ENCODE data around the gene WDFY2.
A peak's percentile ranks its signal among the peaks of the same experiment; 100 is the strongest.

WDFY2 gene

GRCh38 chr13:51758691-51759090 lies 174.4 kb downstream of the WDFY2 start:
- Histone ChIP-seq H3K36me3 (peaks cover 18 to 77% (median 25%) of the 10 kb centered on the region in 3 donors), H3K9me3 (no peaks in the 10 kb centered on the region), H3K27ac (no peak overlapping the region), H3K4me3 (no peak overlapping the region), H3K4me1 (peaks cover 0 to 4% (median 2%) of the 10 kb centered on the region in 4 donors), H3K27me3 (no peaks in the 10 kb centered on the region)
- no peak for TF ChIP-seq CTCF (IDR thresholded peaks at IDR 0.05)
- no peak for DNase-seq
- intact Hi-C loops (cut with DNase I; ENCODE audit: low total_unique reads), result no loop called here

- TF ChIP-seq CTCF (IDR thresholded peaks at IDR 0.05), result no peak
- Histone ChIP-seq H3K9me3 (no peaks in the 10 kb centered on the region), H3K4me1 (peaks cover 0 to 9% (median 3%) of the 10 kb centered on the region in 4 donors), H3K27me3 (no peaks in the 10 kb centered on the region), H3K27ac (no peak overlapping the region), H3K4me3 (no peak overlapping the region), H3K36me3 (peaks cover 18 to 77% (median 25%) of the 10 kb centered on the region in 3 donors)
- intact Hi-C loops (cut with DNase I; ENCODE audit: low total_unique reads), result no loop called here
- DNase-seq, result no peak
Measured at GRCh38 chr13:51759240-51759639, 175.0 kb downstream of the WDFY2 start.

GRCh38 chr13:51760592-51760991 lies 176.3 kb downstream of the WDFY2 start:
- no peaks in the 10 kb centered on the region for H3K27me3 ChIP-seq
- no peak overlapping the region for H3K4me3 ChIP-seq
- DNase-seq, result no peak
- H3K9me3 ChIP-seq, result no peaks in the 10 kb centered on the region
- no peak for TF ChIP-seq CTCF (IDR thresholded peaks at IDR 0.05)
- H3K27ac ChIP-seq, result peak overlapping the region; percentile 10 to 23
- peaks cover 0 to 23% (median 7%) of the 10 kb centered on the region in 4 donors for H3K4me1 ChIP-seq
- H3K36me3 ChIP-seq, result peaks cover 18 to 69% (median 25%) of the 10 kb centered on the region in 3 donors
- intact Hi-C loops (cut with DNase I; ENCODE audit: low total_unique reads), result no loop called here

GRCh38 chr13:51761643-51762350 lies 177.5 kb downstream of the WDFY2 start:
- H3K36me3 ChIP-seq, result peaks cover 10 to 65% (median 17%) of the 10 kb centered on the region in 3 donors
- DNase-seq, result no peak
- intact Hi-C loops (cut with DNase I; ENCODE audit: low total_unique reads), result no loop called here
- peaks cover 0 to 24% (median 7%) of the 10 kb centered on the region in 4 donors for H3K4me1 ChIP-seq
- H3K27me3 ChIP-seq, result no peaks in the 10 kb centered on the region
- H3K4me3 ChIP-seq, result no peak overlapping the region
- no peak for TF ChIP-seq CTCF (IDR thresholded peaks at IDR 0.05)
- H3K9me3 ChIP-seq, result no peaks in the 10 kb centered on the region
- no peak overlapping the region for H3K27ac ChIP-seq

- TF ChIP-seq CTCF (IDR thresholded peaks at IDR 0.05), result no peak
- Histone ChIP-seq H3K27me3 (no peaks in the 10 kb centered on the region), H3K9me3 (no peaks in the 10 kb centered on the region), H3K27ac (peak overlapping the region; percentile 72 to 79), H3K4me1 (peaks cover 0 to 27% (median 7%) of the 10 kb centered on the region in 4 donors), H3K4me3 (no peak overlapping the region), H3K36me3 (peaks cover 8 to 53% (median 16%) of the 10 kb centered on the region in 3 donors)
- no peak for DNase-seq
- intact Hi-C loops (cut with DNase I; ENCODE audit: low total_unique reads), result no loop called here
Measured at GRCh38 chr13:51763486-51763885, 179.2 kb downstream of the WDFY2 start.

Data from tibial artery (tissue), 4 donors.